NCI-H128 (cell line): ENCODE data around the gene B3GLCT.

Experiments used
- DNase-seq: peaks from one replicate; lab custom pipeline; 2025; ENCODE audit not compliant: unreplicated experiment; lab: John Stamatoyannopoulos, UW

Gene B3GLCT

GRCh38 chr13:31267126-31267784 lies 67.5 kb downstream of the B3GLCT start:
- DNase-seq: no peak

GRCh38 chr13:31274390-31274789 lies 74.6 kb downstream of the B3GLCT start:
- DNase-seq: no peak

GRCh38 chr13:31276421-31276820 lies 76.6 kb downstream of the B3GLCT start:
- no peak for DNase-seq

- DNase-seq: no peak
These were observed 79.1 kb downstream of the B3GLCT start for GRCh38 chr13:31278869-31279268.

GRCh38 chr13:31282741-31283455 lies 83.1 kb downstream of the B3GLCT start:
- no peak for DNase-seq

GRCh38 chr13:31286930-31287329 lies 87.2 kb downstream of the B3GLCT start:
- no peak for DNase-seq

- no peak for DNase-seq
These were observed 101.3 kb downstream of the B3GLCT start for GRCh38 chr13:31301119-31301518.

GRCh38 chr13:31310356-31310755 lies 110.6 kb downstream of the B3GLCT start:
- DNase-seq: no peak

- DNase-seq: no peak
These were observed 111.0 kb downstream of the B3GLCT start for GRCh38 chr13:31310786-31311185.

GRCh38 chr13:31311921-31312320 lies 112.1 kb downstream of the B3GLCT start:
- DNase-seq: no peak

GRCh38 chr13:31314961-31315360 lies 115.2 kb downstream of the B3GLCT start:
- no peak for DNase-seq

- no peak for DNase-seq
These were observed 121.2 kb downstream of the B3GLCT start for GRCh38 chr13:31320946-31321345.

GRCh38 chr13:31321457-31321856 lies 121.7 kb downstream of the B3GLCT start:
- DNase-seq: no peak

GRCh38 chr13:31322026-31322425 lies 122.3 kb downstream of the B3GLCT start:
- DNase-seq: no peak

- DNase-seq: no peak
These were observed 123.1 kb downstream of the B3GLCT start for GRCh38 chr13:31322702-31323405.

- no peak for DNase-seq
These were observed 127.5 kb downstream of the B3GLCT start for GRCh38 chr13:31327182-31327860.

GRCh38 chr13:31328549-31329235 lies 128.9 kb downstream of the B3GLCT start:
- DNase-seq: no peak

- DNase-seq: no peak
These were observed 130.5 kb downstream of the B3GLCT start for GRCh38 chr13:31330236-31330635.

GRCh38 chr13:31331068-31331467 lies 131.3 kb downstream of the B3GLCT start:
- DNase-seq: no peak

GRCh38 chr13:31334547-31334946 lies 134.8 kb downstream of the B3GLCT start:
- no peak for DNase-seq

GRCh38 chr13:31334994-31335557 lies 135.3 kb downstream of the B3GLCT start:
- DNase-seq: no peak
